HG03442 (cell line): ENCODE data around the gene PLEKHM1.
"Not testable (repeated sequence)": the region's sequence is repeated elsewhere in the genome, so short reads cannot be mapped to it uniquely, and the experiment has no call there.

Experiments used
- ATAC-seq: cut with Tn5 transposase; IDR thresholded peaks from one replicate; pipeline ENCODE4 v1.9.1; 2021; ENCODE audit warnings: mild to moderate bottlenecking, moderate library complexity; ENCODE audit not compliant: unreplicated experiment

The PLEKHM1 gene

GRCh38 chr17:45461524-45462327 is 28.8 kb downstream of the PLEKHM1 start:
- peak; percentile 85 for ATAC-seq

GRCh38 chr17:45460422-45460821 is 30.1 kb downstream of the PLEKHM1 start:
- ATAC-seq, result not testable (repeated sequence)

- ATAC-seq, result not testable (repeated sequence)
Measured at GRCh38 chr17:45454341-45454740, 36.2 kb downstream of the PLEKHM1 start.

- ATAC-seq, result not testable (repeated sequence)
Measured at GRCh38 chr17:45453731-45454130, 36.8 kb downstream of the PLEKHM1 start.

GRCh38 chr17:45453225-45453534 is 37.3 kb downstream of the PLEKHM1 start:
- not testable (repeated sequence) for ATAC-seq

- ATAC-seq, result not testable (repeated sequence)
Measured at GRCh38 chr17:45452329-45453224, 37.9 kb downstream of the PLEKHM1 start.

GRCh38 chr17:45451660-45452059 is 38.9 kb downstream of the PLEKHM1 start:
- ATAC-seq, result not testable (repeated sequence)

- no peak for ATAC-seq
Measured at GRCh38 chr17:45451131-45451530, 39.4 kb downstream of the PLEKHM1 start.

- not testable (repeated sequence) for ATAC-seq
Measured at GRCh38 chr17:45449708-45450329, 40.7 kb downstream of the PLEKHM1 start.

GRCh38 chr17:45449260-45449659 is 41.3 kb downstream of the PLEKHM1 start:
- not testable (repeated sequence) for ATAC-seq

GRCh38 chr17:45448483-45448882 is 42.0 kb downstream of the PLEKHM1 start:
- ATAC-seq, result not testable (repeated sequence)

GRCh38 chr17:45448066-45448465 is 42.5 kb downstream of the PLEKHM1 start:
- ATAC-seq, result not testable (repeated sequence)

GRCh38 chr17:45447650-45448049 is 42.9 kb downstream of the PLEKHM1 start:
- ATAC-seq, result not testable (repeated sequence)

GRCh38 chr17:45446872-45447625 is 43.5 kb downstream of the PLEKHM1 start:
- ATAC-seq, result not testable (repeated sequence)

- ATAC-seq, result not testable (repeated sequence)
Measured at GRCh38 chr17:45445901-45446743, 44.4 kb downstream of the PLEKHM1 start.

GRCh38 chr17:45444856-45445820 is 45.4 kb downstream of the PLEKHM1 start:
- not testable (repeated sequence) for ATAC-seq

- not testable (repeated sequence) for ATAC-seq
Measured at GRCh38 chr17:45444301-45444700, 46.2 kb downstream of the PLEKHM1 start.
